GM18907 (cell line): ENCODE data around the gene PCED1B.
"Not testable (repeated sequence)": the region's sequence is repeated elsewhere in the genome, so short reads cannot be mapped to it uniquely, and the experiment has no call there.

Source experiments
- ATAC-seq: cut with Tn5 transposase; IDR thresholded peaks from one replicate; pipeline ENCODE4 v1.9.1; 2021; ENCODE audit warnings: mild to moderate bottlenecking, moderate library complexity; ENCODE audit not compliant: unreplicated experiment

PCED1B gene

DNA sequence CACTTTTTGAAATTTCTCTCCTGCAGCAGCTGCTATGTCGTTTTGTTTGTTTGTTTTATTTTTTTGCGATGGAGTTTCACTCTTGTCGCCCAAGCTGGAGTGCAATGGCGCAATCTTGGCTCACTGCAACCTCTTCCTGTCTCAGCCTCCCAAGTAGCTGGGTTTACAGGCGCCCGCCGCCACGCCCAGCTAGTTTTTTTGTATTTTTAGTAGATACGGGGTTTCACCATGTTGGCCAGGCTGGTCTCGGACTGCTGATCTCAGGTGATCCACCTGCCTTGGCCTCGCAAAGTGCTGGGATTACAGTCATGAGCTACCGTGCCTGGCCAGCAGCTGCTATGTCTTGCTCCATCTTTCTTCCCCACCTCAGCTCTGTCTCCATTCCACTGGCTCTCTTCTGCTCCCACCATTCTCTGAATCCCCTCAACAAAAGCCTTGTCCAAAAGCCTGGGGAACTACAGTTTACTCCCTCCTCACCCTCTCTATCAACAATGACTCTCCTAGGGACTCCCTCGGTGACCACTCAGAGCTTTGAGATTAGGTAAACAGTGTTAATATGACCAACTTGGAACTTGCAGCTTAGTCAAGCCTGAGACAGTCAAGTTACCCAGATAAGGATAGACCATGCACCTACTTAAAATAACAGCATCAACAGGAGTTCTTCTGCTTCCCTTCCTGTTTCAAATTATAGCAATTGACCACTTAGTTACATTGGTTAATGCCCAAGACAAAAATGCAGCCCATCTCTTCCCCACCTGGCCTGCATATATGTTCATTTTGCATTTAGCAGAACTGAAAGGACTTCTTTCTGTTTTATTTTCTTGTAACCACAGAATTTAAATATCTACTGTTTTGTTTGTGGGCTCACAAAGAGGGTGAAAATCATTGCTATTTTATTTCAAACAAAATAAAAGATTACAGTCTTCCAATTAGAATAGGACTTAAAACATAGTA is 189.4 kb downstream of the PCED1B start:
- peak; percentile 89 for ATAC-seq

DNA sequence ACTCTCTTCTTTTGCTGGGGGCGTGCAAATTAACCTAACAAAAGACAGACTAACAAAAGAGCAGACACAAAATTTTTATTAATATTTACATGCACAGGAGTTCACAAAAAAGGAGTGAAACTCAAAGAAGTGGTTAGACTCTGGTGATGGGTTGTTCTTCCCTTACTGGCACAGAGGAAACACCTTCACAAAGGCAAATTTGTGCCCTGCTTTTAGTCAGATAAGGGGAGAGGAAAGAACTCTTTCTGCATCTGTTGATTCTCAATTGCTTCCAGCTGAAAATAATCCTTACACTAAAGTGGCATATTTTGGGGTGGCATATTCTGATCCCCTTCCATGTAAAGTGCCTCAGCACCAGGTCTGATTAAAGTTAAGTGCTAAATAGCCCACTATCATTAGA is 190.5 kb downstream of the PCED1B start:
- ATAC-seq, result peak; percentile 33

DNA sequence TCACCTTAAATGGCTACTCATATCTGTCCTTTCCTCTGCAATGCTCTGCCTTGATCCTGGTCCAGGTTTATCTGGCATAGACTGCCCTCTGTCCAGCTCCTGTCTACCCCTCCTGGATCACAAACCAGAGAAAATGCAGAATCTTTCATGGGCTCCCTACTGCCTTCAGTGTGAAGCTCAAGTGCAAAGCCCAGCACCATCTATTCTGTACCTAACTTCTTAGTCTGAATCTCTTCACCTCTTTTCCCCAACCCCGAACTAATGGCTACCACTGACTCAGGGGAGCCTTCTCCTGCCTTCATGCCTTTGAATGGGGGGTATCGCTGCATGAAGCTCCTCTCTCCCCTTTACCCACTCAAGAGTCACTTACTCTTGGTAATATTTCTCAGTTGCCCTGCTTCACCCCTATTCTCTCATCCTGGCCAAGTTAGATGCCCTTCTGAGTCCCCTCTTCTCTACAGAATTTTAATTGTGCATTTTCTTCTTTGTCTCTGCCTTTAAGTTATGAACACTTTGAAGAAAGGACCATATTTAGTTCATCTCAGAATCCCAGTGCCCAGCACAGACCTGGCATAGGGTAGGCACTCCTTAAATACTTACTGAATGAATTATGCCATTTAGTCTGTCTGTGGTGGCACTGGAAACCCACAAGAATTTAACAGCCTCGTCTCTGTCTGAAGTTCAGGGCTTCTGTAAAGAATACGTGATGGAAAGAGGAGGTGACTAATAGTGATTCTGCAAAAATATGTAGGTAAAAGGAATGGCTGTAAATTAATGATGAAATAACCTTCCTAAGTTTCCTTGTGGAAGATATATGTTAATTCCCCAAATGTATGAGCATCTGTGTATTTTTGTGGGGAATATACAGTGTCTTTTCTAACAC is 191.6 kb downstream of the PCED1B start:
- ATAC-seq, result no peak

DNA sequence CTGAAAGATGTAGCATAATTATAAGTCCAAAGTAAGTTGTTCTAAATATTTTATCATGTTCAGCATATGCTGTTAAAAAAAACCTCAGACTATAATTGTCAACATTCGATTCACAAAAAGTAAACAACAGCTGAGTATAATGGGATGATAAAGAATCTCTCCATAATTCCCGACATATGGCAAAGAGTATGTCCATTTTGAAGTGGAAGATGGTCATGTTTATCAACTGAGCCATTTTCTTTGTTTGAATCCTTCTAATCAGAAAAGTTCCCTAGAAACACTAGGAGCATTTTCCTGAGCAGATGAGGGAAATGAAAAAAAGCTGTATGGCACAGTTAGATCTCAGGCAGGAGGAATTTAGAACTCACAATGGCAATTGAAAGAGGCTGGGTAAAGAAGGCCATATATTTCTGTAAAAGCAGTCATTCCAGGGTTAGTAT is 192.4 kb downstream of the PCED1B start:
- no peak for ATAC-seq

DNA sequence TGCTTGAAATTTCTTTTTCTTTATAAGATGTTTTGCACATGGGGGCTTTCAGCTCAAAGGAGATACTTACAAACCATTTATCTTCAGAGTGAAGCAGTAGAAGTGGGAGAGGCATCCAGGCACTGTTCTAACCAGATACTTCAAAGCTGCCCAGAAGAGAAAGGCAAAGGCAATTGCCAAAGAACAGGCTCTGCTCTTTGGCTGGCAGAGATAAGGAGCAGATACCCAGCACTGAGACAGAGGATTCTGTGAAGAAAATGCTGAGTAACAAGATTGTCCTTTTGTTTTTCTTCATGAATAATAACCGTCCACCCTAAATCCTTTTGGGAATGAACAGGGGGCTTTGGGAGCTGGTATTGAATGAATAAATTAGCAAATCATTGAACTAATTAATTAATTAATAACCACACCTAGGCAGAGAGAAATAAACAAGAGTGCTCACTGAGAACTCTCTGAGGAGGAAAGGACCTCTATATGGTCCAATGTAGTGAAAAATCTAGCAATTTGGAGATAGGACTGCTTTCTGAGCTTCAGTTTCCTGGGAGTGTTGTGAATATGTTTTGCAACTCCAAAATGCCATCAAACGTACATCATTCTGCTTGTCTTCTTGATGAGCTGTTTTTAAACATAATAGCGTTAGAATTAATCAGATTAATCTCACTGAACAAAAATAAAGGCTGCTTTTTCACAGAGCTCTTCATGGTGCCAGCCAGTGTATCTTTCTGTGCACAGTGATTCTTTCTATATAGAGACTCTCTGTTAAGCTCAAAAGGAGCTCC is 193.2 kb downstream of the PCED1B start:
- no peak for ATAC-seq

DNA sequence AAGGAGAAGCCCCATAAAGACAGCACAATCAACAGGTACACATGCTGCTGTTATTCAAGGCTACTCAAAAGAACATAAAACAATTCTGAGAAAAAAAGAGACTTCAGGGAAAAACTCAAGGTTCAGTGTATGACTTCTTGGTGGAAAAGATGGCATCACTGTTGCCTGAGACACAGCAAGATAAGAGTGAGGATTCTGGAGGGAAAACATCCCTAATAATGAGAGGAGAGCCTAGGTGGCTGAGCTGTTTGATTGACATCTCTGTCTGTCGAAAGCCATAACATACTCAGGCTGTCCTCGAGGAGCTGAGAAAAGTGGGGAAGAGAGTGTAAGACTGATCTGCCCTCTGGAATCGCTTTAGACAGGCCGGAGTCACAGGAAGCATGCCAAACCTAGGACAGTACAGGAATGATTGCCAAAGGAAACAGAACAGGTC is 193.8 kb downstream of the PCED1B start:
- no peak for ATAC-seq

DNA sequence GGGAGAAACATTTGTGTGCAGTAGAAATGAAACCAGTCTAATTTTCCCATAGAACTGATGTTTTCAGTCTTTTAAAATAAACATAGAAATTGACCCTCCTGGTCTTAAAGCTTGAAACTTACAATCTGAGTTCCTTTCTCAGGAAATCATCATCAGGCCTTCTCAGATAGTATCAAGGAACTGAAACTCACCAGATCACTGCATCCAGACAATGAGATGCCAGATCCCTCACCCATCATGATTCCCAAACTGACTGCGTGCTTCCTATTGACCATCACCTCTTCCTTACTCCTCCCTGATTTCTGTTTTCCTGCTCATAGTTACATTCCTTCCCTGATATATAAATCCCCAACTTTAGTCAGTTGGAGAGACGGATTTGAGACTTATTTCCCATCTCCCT is 195.3 kb downstream of the PCED1B start:
- ATAC-seq, result no peak

DNA sequence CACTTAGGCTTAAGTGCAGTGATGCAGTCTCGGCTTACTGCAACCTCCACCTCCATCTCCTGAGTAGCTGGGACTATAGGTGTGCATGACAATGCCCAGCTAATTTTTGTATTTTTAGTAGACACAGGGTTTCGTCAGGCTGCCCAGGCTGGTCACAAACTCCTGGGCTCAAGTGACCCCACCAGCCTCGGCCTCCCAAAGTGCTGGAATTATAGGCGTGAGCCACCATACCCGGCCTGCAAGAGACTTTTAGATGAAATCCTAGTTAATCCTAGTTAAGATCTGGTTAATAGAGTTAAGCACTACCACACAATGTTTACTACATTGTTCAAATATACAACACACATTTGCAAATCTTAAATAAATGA is 196.8 kb downstream of the PCED1B start:
- no peak for ATAC-seq

DNA sequence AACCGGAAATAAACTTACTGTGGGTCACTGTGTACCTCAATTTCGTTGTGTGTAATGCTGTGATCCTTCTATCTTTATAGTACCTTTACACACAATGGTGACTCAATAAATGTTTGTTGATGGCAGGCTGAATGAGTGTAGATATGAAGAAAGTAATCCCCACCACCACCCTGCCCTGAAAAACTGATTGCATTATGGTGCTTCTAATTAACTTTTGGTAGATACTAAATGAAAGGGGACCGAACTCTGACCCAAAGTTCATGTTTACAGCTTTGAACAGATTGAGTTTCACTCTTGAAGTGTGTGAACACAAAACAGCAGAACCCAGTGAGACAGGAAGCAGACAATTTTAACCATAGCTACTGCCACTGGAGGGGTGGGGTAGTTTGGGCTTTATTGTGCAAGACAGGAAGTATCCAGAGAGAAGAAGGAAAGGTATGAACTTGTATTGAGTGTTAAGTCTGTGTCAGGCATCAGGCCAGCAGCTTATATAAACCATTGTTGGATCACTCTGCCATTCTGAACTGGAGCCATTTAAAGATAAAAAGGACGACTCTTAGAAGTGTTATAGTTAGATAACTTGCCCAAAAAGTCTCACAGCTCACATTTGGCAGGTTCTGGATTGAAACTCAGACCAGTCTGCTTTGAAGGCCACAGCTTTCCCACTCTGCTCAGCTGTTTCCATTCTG is 197.3 kb downstream of the PCED1B start:
- ATAC-seq, result peak; percentile 95

DNA sequence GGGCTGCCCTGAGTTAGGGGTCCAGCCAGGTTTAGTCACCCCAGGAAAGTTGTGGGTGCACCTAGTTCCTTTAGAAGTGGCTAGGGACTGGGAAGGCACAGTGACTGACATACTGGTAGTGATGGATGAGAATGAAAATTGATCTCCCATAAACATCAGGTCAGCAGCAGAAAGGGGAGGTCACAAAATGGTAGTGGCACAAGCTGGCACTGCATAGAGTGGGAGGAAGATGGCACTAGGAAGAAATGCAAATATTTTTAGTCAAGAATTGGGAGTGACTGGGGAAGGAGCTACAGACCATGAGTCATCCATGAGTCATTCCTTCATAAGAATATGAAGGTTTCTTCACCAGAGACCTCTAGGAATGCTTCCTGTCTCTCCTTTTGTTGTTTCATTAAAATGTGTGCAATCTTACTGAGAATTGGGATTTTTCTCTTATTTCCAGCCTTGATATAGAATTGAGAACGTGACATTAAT is 198.6 kb downstream of the PCED1B start:
- ATAC-seq, result no peak

DNA sequence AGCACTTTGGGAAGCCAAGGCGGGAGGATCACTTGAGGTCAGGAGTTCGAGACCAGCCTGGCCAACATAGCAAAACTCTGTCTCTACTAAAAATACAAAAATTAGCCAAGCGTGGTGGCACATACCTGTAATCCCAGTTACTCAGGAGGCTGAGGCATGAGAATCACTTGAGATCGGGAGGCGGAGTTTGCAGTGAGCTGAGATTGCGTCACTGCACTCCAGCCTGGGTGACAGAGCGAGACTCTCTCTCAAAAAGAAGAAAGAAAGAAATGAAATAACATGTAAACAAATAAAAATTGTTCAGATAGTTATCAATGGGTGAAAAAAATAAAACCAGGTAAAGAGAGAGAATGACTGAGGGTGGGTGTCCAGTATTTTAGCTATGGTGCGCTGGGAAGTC is 200.3 kb downstream of the PCED1B start:
- ATAC-seq, result not testable (repeated sequence)

DNA sequence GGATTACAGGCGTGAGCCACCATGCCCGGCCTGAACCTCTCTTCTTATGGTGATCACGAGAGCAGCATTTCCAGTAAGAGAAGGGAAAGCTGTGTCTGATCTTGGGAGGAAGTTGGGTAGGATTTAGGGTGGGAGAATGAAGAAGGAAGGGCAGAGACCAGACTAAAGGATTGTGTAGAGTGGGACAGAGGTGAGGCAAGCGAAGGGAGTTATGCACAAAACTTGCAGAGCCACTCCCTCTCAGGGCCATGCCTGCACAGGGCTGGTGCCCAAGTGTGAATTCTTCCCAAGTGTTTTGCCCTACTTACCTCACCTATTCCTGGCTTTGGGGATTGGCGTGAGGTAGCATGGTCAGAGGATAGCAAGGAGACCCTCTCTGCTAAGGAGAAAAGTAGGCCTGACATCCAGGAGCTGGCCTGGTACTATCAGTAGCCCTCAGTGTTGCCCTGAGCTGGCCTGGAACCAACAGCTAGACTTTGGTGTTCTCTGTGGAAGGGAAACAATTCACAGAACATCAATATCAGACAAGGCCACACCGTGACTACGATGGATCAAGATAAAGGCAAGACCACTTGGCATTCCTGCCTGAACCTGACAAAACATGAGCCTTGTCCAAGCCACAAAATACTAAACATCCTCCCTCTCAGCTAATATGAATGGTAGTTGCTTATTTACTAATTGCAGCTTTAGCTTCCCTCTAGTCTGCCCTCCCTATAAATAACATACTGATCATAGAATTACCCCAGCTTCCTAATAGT is 201.3 kb downstream of the PCED1B start:
- no peak for ATAC-seq

DNA sequence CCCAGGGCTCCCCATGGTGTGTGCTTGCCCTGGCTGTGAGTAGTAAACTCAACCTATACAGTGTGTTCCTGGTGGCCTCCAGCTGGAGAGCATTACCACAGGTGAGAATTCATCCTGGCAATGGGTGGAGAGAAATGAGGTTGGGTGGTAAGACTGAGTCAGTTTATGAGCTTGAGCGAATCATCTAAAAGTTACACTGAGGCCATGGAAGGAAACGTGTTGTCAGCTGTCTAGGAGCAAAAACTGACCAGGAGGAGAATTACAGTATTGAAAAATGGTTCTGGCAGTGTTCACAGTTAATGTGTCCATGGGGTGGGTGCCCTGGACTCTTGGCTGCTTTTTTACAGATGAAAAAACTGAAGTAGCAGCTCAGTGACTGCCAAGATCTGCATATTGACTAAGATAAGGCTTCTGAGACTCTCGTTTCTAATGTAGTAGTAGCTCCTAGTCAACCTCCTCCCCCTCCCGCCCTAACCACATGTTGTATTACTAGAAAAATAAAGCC is 202.3 kb downstream of the PCED1B start:
- ATAC-seq, result no peak

DNA sequence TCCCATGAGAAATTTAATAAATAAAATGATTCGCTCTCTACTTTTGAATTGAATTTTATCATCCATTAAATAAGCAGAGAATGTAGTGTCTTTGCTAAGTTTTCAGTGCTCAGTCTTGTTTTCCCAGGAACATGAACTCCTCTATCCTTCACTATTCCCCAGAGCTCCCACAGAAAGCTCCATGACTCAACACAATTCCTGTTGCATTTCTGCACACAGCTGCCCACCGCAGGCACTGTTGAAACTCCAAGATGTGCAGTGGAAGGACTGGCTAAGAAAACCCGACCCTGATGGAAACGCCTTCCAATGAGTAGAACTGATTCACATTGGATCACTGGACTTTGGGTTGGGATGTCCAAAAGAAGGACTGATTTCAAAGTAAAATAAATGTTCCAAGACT is 202.8 kb downstream of the PCED1B start:
- ATAC-seq, result no peak
